Caco-2 (cell line): ENCODE results near the gene TMCC1. TPM values are rescaled to one million over a fixed set of nuclear protein-coding genes. Genes with fewer than 3 reads are reported as not detected.

Source experiments
- BruUV-seq: library from RNA; stranded (reverse); fragments of 400-500 nt; replicated peaks from 2 replicates; lab custom pipeline; 2021; lab: Mats Ljungman, UMichigan
- CTCF ChIA-PET: fragments of 300-600 bp; sonication (Branson Sonifier 250); formaldehyde crosslinking; loops from one replicate; lab custom pipeline; 2022; ENCODE audit warnings: antibody characterized with exemption; lab: Charles Lee
- POLR2A ChIA-PET: fragments of 300-600 bp; sonication (Branson Sonifier 250); formaldehyde crosslinking; loops from one replicate; lab custom pipeline; 2022; ENCODE audit warnings: antibody characterized with exemption; lab: Charles Lee
- DNase-seq, 2 experiments: peaks; one replicate each; pipeline versions ENCODE4 v3.0.0 to v3.0.0-alpha.2; 2020 to 2022
- H3K27me3 ChIP-seq: replicated peaks from 2 replicates; pipeline ENCODE4 v1.6.0; 2011; ENCODE audit warnings: low read length; ENCODE audit not compliant: control insufficient read depth, insufficient read depth
- H3K36me3 ChIP-seq: 2 replicates; pipeline ENCODE4 v1.5.1; 2011; ENCODE audit warnings: low read length; ENCODE audit not compliant: control insufficient read depth, insufficient read depth
- H3K4me1 ChIP-seq: fragments of 250-450 bp; sonication (Bioruptor Pico); 2 replicates; pipeline ENCODE4 v1.5.1; 2020; ENCODE audit warnings: mild to moderate bottlenecking
- H3K4me3 ChIP-seq: 2 replicates; pipeline ENCODE4 v1.5.1; 2011; ENCODE audit warnings: low read depth, mild to moderate bottlenecking, control low read depth, low read length
- H3K9me3 ChIP-seq: fragments of 250-450 bp; sonication (Bioruptor Pico); 2 replicates; pipeline ENCODE4 v1.5.1; 2020; ENCODE audit warnings: mild to moderate bottlenecking, moderate library complexity
- H3K27ac Mint-ChIP-seq: one replicate; pipeline ENCODE4 v1.8.0; 2022; ENCODE audit warnings: mixed read lengths; ENCODE audit not compliant: unreplicated experiment
- H3K27me3 Mint-ChIP-seq: one replicate; pipeline ENCODE4 v1.8.0; 2022; ENCODE audit warnings: mixed read lengths; ENCODE audit not compliant: insufficient read depth, unreplicated experiment
- H3K36me3 Mint-ChIP-seq: one replicate; pipeline ENCODE4 v1.8.0; 2022; ENCODE audit warnings: mild to moderate bottlenecking, mixed read lengths; ENCODE audit not compliant: insufficient read depth, unreplicated experiment
- H3K4me1 Mint-ChIP-seq: one replicate; pipeline ENCODE4 v1.8.0; 2022; ENCODE audit warnings: low read depth, mixed read lengths; ENCODE audit not compliant: unreplicated experiment
- H3K4me3 Mint-ChIP-seq: one replicate; pipeline ENCODE4 v1.8.0; 2022; ENCODE audit warnings: mild to moderate bottlenecking, moderate library complexity, mixed read lengths; ENCODE audit not compliant: unreplicated experiment
- H3K9me3 Mint-ChIP-seq: one replicate; pipeline ENCODE4 v1.8.0; 2022; ENCODE audit warnings: mixed read lengths; ENCODE audit not compliant: unreplicated experiment
- intact Hi-C: fragments of 100-400 bp; cut with micrococcal nuclease; formaldehyde crosslinking; loops from one replicate; pipeline ENCODE4 v1.10.0; 2022; ENCODE audit not compliant: unreplicated experiment
- total RNA-seq: library from RNA; stranded (reverse); gene quantifications from 2 replicates; pipeline ENCODE4 v1.2.3, GENCODE V29; 2022
- TF ChIP-seq, protein P1 (sequence below), 2 experiments: fragments of 200-600 bp in 1 of 2; IDR thresholded peaks; 1 replicate in 1 of 2; 2 replicates in 1 of 2; pipeline versions ENCODE4 v1.5.1 to v1.8.0; 2011 to 2022; ENCODE audit warnings: antibody characterized with exemption in 1 of 2, control low read depth in 1 of 2, inconsistent platforms in 1 of 2, low read depth in 1 of 2, low read length in 1 of 2, mild to moderate bottlenecking in 1 of 2, moderate library complexity in 1 of 2; ENCODE audit not compliant: insufficient read depth in 1 of 2, severe bottlenecking in 1 of 2, unreplicated experiment in 1 of 2

Gene TMCC1
- total RNA-seq, 1 experiment from 2014 or later = 27.8 TPM

DNA sequence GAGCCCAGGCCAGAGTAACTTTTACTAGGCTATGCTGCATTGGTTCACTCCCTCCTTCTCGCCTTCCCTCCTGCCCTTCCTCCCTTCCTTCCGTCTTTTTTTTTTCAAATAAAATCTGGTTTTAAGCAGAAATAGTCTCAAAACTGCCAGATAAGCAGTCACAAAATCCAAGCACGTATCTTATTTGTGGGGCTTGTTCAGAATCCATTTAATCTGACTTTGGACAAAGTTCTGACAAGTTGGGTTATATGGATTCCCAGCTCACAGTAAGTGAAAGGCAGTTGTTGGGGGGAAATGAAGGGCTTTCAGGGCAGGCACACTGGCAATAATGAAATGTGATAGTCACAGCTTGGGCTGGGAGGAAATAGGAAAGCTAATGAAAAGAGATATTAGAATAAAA lies 255.0 kb downstream of the TMCC1 start:
- Histone ChIP-seq H3K36me3 (no peaks in the 10 kb centered on the region; the same call in 1 of the 2 replicates), H3K9me3 (no peaks in the 10 kb centered on the region), H3K4me1 (peaks cover 33% of the 10 kb centered on the region), H3K27me3 (no peaks in the 10 kb centered on the region), H3K4me3 (no peak overlapping the region)
- H3K4me3 Mint-ChIP-seq = no peak overlapping the region
- intact Hi-C loops = no loop called here
- DNase-seq = no peak
- peaks cover 12% of the 10 kb centered on the region for H3K4me1 Mint-ChIP-seq
- H3K36me3 Mint-ChIP-seq = peaks cover 30% of the 10 kb centered on the region
- TF ChIP-seq, protein P1, sequence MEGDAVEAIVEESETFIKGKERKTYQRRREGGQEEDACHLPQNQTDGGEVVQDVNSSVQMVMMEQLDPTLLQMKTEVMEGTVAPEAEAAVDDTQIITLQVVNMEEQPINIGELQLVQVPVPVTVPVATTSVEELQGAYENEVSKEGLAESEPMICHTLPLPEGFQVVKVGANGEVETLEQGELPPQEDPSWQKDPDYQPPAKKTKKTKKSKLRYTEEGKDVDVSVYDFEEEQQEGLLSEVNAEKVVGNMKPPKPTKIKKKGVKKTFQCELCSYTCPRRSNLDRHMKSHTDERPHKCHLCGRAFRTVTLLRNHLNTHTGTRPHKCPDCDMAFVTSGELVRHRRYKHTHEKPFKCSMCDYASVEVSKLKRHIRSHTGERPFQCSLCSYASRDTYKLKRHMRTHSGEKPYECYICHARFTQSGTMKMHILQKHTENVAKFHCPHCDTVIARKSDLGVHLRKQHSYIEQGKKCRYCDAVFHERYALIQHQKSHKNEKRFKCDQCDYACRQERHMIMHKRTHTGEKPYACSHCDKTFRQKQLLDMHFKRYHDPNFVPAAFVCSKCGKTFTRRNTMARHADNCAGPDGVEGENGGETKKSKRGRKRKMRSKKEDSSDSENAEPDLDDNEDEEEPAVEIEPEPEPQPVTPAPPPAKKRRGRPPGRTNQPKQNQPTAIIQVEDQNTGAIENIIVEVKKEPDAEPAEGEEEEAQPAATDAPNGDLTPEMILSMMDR (IDR thresholded peaks at IDR 0.05; ENCODE audit: insufficient read depth in 1 of 2, low read depth in 1 of 2, low read length in 1 of 2, severe bottlenecking in 1 of 2, unreplicated experiment in 1 of 2) = no peak
- no peaks in the 10 kb centered on the region for H3K27me3 Mint-ChIP-seq
- H3K9me3 Mint-ChIP-seq = peaks cover 15% of the 10 kb centered on the region
- ChIA-PET CTCF (no interaction called here), POLR2A (no interaction called here)
- BruUV-seq = no TSS peak
- H3K27ac Mint-ChIP-seq = peak overlapping the region; percentile 51

DNA sequence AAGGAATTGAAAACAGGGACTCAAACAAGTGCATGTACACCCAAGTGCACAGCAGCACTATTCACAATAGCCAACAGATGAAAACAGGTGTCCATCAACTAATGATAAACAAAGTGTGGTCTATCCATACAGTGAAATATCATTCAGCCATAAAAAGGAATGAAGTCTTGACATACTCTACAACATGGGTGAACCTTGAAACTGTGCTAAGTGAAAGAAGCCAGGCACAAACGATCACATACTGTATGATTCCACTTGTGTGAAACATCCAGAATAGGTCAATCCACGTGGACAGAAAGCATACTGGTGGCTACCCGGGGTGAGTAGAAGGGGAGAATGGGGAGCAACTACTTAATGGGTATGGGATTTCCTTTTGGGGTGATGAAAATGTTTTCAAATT lies 257.4 kb downstream of the TMCC1 start:
- H3K4me1 ChIP-seq = peaks cover 16% of the 10 kb centered on the region
- TF ChIP-seq, protein P1 (IDR thresholded peaks at IDR 0.05; ENCODE audit: insufficient read depth in 1 of 2, low read depth in 1 of 2, low read length in 1 of 2, severe bottlenecking in 1 of 2, unreplicated experiment in 1 of 2) = no peak
- Mint-ChIP-seq H3K27ac (no peak overlapping the region), H3K4me1 (peaks cover 5% of the 10 kb centered on the region), H3K9me3 (peaks cover 15% of the 10 kb centered on the region), H3K4me3 (no peak overlapping the region), H3K36me3 (peaks cover 15% of the 10 kb centered on the region), H3K27me3 (no peaks in the 10 kb centered on the region)
- H3K4me3 ChIP-seq = no peak overlapping the region
- CTCF ChIA-PET = no interaction called here
- H3K27me3 ChIP-seq = no peaks in the 10 kb centered on the region
- POLR2A ChIA-PET = no interaction called here
- BruUV-seq = no TSS peak
- H3K36me3 ChIP-seq = no peaks in the 10 kb centered on the region
- intact Hi-C loops = no loop called here
- no peak for DNase-seq
- H3K9me3 ChIP-seq = no peaks in the 10 kb centered on the region

DNA sequence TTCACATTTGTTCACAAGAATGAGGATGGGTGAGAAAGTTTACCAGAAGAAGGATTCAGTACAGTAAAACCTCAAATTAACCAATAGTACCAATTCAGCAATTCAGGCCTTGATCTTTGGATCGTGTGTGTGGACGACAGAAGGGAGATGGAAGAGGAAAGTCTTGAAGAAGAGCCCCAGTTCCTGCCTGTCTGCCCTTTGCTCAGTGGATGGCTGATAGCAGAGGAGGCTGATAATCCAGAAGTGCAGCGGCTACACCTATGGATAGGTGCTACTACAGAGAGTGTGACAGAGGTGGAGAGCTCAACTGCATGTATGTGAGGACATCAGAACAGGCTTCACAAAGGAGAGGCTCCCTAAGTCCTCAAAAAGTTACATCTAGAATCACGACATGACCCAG lies 257.9 kb downstream of the TMCC1 start:
- Mint-ChIP-seq H3K4me1 (peaks cover 5% of the 10 kb centered on the region), H3K36me3 (peaks cover 11% of the 10 kb centered on the region), H3K4me3 (no peak overlapping the region), H3K27me3 (no peaks in the 10 kb centered on the region), H3K9me3 (peaks cover 15% of the 10 kb centered on the region), H3K27ac (no peak overlapping the region)
- Histone ChIP-seq H3K9me3 (no peaks in the 10 kb centered on the region), H3K4me3 (no peak overlapping the region), H3K27me3 (no peaks in the 10 kb centered on the region), H3K36me3 (no peaks in the 10 kb centered on the region), H3K4me1 (peaks cover 12% of the 10 kb centered on the region)
- CTCF ChIA-PET = no interaction called here
- POLR2A ChIA-PET = no interaction called here
- TF ChIP-seq, protein P1 (IDR thresholded peaks at IDR 0.05; ENCODE audit: insufficient read depth in 1 of 2, low read depth in 1 of 2, low read length in 1 of 2, severe bottlenecking in 1 of 2, unreplicated experiment in 1 of 2) = no peak
- intact Hi-C loops = no loop called here
- BruUV-seq = no TSS peak
- DNase-seq = no peak
